Testis (tissue), 3 donors: ENCODE data around the gene PAN3. TPM values are rescaled to one million over a fixed set of nuclear protein-coding genes. Genes with fewer than 3 reads are reported as not detected.

Experiments used
- DNase-seq: peaks from one replicate; pipeline ENCODE4 v3.0.0-alpha.2; 2019
- H3K27ac ChIP-seq, 2 donors: fragments of 200-600 bp; sonication (generic); one replicate each; pipeline ENCODE4 v1.5.1; 2019
- H3K27me3 ChIP-seq: fragments of 200-600 bp; sonication (generic); one replicate; pipeline ENCODE4 v1.5.1; 2019
- H3K36me3 ChIP-seq: fragments of 200-600 bp; sonication (generic); one replicate; pipeline ENCODE4 v1.5.1; 2017; ENCODE audit warnings: low read depth; ENCODE audit errors: missing control alignments
- H3K4me1 ChIP-seq: fragments of 200-600 bp; sonication (generic); one replicate; pipeline ENCODE4 v1.5.1; 2019
- H3K4me3 ChIP-seq, 2 donors: fragments of 200-600 bp; sonication (generic); one replicate each; pipeline ENCODE4 v1.5.1; 2017 to 2019
- H3K9me3 ChIP-seq: fragments of 200-600 bp; sonication (generic); one replicate; pipeline ENCODE4 v1.5.1; 2017
- CTCF ChIP-seq, 3 experiments: fragments of 450-650 bp in 2 of 3; fragments of 200-600 bp in 1 of 3; sonication (generic) in 1 of 3; IDR thresholded peaks; one replicate each; pipeline ENCODE4 v1.5.1; 2016 to 2019; ENCODE audit warnings: antibody characterized with exemption in 3 of 3, mild to moderate bottlenecking in 2 of 3, moderate library complexity in 1 of 3
- POLR2A ChIP-seq: fragments of 450-650 bp; IDR thresholded peaks from one replicate; pipeline ENCODE4 v1.6.1; 2017; ENCODE audit warnings: antibody characterized with exemption, mild to moderate bottlenecking, moderate library complexity
- WGBS, 2 donors: methylation state at CpG; one replicate each; pipeline ENCODE4 v1.1.5; 2018; 5-methylcytosine and 5-hydroxymethylcytosine counted together
- intact Hi-C: fragments of 100-400 bp; cut with DNase I; formaldehyde crosslinking; loops from one replicate; pipeline ENCODE4 v1.15.1; 2023; ENCODE audit warnings: low total_unique reads
- polyA plus RNA-seq: library from polyadenylated mRNA; stranded (reverse); fragments of 350-450 nt; fragmentation: Illumina TruSeq; extraction: RNeasy Lipid Tissue Mini Kit (QIAGEN cat#74804); gene quantifications from one replicate; pipeline ENCODE4 v1.2.3, GENCODE V29; 2014; ENCODE audit warnings: low read depth, low replicate concordance; ENCODE audit not compliant: insufficient read depth
- total RNA-seq, 2 donors: library from RNA; depleted of rRNA; stranded (reverse); fragments of >200 nt; gene quantifications; one replicate each; pipeline ENCODE4 v1.2.3, GENCODE V29; 2016

The PAN3 gene
- total and polyA plus RNA-seq, 3 donors from 2014 or later = 30.2 to 76.2 (median 74.8) TPM

- H3K36me3 ChIP-seq = no peaks in the 10 kb centered on the region
- H3K4me3 ChIP-seq = no peak overlapping the region
- H3K9me3 ChIP-seq = no peaks in the 10 kb centered on the region
- H3K27ac ChIP-seq = no peak overlapping the region
- H3K27me3 ChIP-seq = no peaks in the 10 kb centered on the region
- no peak for DNase-seq
- no peaks in the 10 kb centered on the region for H3K4me1 ChIP-seq
- intact Hi-C loops = no loop called here
- TF ChIP-seq CTCF (IDR thresholded peaks at IDR 0.05) (no peak), POLR2A (no peak)
- 86 to 88% methylated on average over 2 of the region's 2 CpGs for WGBS, 2 donors
Observed at GRCh38 chr13:28245465-28245864, 107.1 kb downstream of the PAN3 start.

GRCh38 chr13:28246891-28247290, 108.5 kb downstream of the PAN3 start:
- 88 to 95% methylated on average over 2 of the region's 2 CpGs for WGBS, 2 donors
- Histone ChIP-seq H3K4me3 (no peak overlapping the region), H3K36me3 (no peaks in the 10 kb centered on the region), H3K27ac (no peak overlapping the region), H3K9me3 (no peaks in the 10 kb centered on the region), H3K27me3 (no peaks in the 10 kb centered on the region), H3K4me1 (no peaks in the 10 kb centered on the region)
- no peak for TF ChIP-seq POLR2A
- TF ChIP-seq CTCF (IDR thresholded peaks at IDR 0.05) = no peak
- DNase-seq = no peak
- intact Hi-C loops = no loop called here

- H3K4me3 ChIP-seq = no peak overlapping the region
- intact Hi-C loops = no loop called here
- no peak overlapping the region for H3K27ac ChIP-seq
- H3K27me3 ChIP-seq = no peaks in the 10 kb centered on the region
- WGBS, 2 donors = 29 to 35% methylated on average over 1 of the region's 1 CpG
- TF ChIP-seq CTCF (IDR thresholded peaks at IDR 0.05) (no peak), POLR2A (no peak)
- no peaks in the 10 kb centered on the region for H3K4me1 ChIP-seq
- DNase-seq = no peak
- H3K9me3 ChIP-seq = no peaks in the 10 kb centered on the region
- no peaks in the 10 kb centered on the region for H3K36me3 ChIP-seq
Observed at GRCh38 chr13:28248080-28248479, 109.7 kb downstream of the PAN3 start.

GRCh38 chr13:28250542-28250941, 112.2 kb downstream of the PAN3 start:
- H3K27me3 ChIP-seq = no peaks in the 10 kb centered on the region
- no peaks in the 10 kb centered on the region for H3K4me1 ChIP-seq
- intact Hi-C loops = no loop called here
- no peaks in the 10 kb centered on the region for H3K36me3 ChIP-seq
- H3K4me3 ChIP-seq = no peak overlapping the region
- no peak overlapping the region for H3K27ac ChIP-seq
- 84 to 94% methylated on average over 10 of the region's 10 CpGs for WGBS, 2 donors
- H3K9me3 ChIP-seq = no peaks in the 10 kb centered on the region
- TF ChIP-seq POLR2A (no peak), CTCF (IDR thresholded peaks at IDR 0.05) (no peak)
- no peak for DNase-seq

GRCh38 chr13:28251466-28251865, 113.1 kb downstream of the PAN3 start:
- Histone ChIP-seq H3K27me3 (no peaks in the 10 kb centered on the region), H3K4me1 (no peaks in the 10 kb centered on the region), H3K36me3 (no peaks in the 10 kb centered on the region), H3K27ac (no peak overlapping the region), H3K9me3 (no peaks in the 10 kb centered on the region), H3K4me3 (no peak overlapping the region)
- no peak for DNase-seq
- intact Hi-C loops = no loop called here
- 81 to 91% methylated on average over 6 of the region's 6 CpGs for WGBS, 2 donors
- no peak for TF ChIP-seq CTCF (IDR thresholded peaks at IDR 0.05)
- TF ChIP-seq POLR2A = no peak
